Ishikawa (cell line): ENCODE data around the gene ZNF783.

ENCODE experiments used
- EGR1 ChIP-seq: IDR thresholded peaks from 2 replicates; pipeline ENCODE4 v1.6.1; 2012
- EP300 ChIP-seq: IDR thresholded peaks from 2 replicates; pipeline ENCODE4 v1.6.1; 2012; ENCODE audit warnings: borderline replicate concordance
- TAF1 ChIP-seq: IDR thresholded peaks from 2 replicates; pipeline ENCODE4 v1.6.1; 2012; ENCODE audit warnings: low read depth, mild to moderate bottlenecking
- TF ChIP-seq, protein P1 (sequence below): IDR thresholded peaks from 2 replicates; pipeline ENCODE4 v1.6.1; 2012; ENCODE audit warnings: low read depth, mild to moderate bottlenecking

DNA sequence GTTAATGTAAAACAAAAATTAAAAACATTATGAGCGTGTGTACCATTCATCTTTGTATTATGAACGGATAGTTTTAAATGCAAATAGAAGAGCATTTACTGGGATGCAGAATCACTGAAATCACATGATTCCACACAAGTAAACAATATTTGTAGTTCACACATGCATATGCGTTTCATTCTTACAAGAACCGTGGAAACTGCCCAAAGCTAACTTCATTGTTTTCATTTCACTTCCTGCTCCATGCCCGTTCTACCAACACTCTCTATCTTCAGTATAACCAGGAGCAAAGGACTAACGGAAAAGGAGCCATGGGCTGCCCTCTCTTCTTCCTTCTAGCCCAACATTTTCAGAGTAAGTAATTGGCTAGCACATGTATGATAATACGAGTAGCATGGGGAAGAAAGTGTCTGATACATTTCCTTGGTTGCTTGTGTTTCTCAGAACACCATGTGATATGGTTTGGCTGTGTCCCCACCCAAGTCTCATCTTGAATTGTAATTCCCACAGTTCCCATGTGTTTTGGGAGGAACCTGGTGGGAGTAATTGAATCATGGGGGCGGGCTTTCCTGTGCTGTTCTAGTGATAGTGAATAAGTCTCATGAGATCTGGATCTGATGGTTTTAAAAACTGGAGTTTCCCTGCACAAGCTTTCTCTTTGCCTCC, 38.8 kb downstream of the ZNF783 start:
- no peak for TF ChIP-seq EGR1
- TF ChIP-seq EP300: no peak
- TF ChIP-seq TAF1: no peak
- TF ChIP-seq, protein P1, sequence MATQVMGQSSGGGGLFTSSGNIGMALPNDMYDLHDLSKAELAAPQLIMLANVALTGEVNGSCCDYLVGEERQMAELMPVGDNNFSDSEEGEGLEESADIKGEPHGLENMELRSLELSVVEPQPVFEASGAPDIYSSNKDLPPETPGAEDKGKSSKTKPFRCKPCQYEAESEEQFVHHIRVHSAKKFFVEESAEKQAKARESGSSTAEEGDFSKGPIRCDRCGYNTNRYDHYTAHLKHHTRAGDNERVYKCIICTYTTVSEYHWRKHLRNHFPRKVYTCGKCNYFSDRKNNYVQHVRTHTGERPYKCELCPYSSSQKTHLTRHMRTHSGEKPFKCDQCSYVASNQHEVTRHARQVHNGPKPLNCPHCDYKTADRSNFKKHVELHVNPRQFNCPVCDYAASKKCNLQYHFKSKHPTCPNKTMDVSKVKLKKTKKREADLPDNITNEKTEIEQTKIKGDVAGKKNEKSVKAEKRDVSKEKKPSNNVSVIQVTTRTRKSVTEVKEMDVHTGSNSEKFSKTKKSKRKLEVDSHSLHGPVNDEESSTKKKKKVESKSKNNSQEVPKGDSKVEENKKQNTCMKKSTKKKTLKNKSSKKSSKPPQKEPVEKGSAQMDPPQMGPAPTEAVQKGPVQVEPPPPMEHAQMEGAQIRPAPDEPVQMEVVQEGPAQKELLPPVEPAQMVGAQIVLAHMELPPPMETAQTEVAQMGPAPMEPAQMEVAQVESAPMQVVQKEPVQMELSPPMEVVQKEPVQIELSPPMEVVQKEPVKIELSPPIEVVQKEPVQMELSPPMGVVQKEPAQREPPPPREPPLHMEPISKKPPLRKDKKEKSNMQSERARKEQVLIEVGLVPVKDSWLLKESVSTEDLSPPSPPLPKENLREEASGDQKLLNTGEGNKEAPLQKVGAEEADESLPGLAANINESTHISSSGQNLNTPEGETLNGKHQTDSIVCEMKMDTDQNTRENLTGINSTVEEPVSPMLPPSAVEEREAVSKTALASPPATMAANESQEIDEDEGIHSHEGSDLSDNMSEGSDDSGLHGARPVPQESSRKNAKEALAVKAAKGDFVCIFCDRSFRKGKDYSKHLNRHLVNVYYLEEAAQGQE: no peak
